Ovary (tissue), 3 donors: ENCODE data around the gene SLC48A1.

Experiments used
- CTCF ChIP-seq, 3 donors: fragments of 450-650 bp in 2 of 3; fragments of 200-600 bp in 1 of 3; IDR thresholded peaks; one replicate each; pipeline versions ENCODE4 v1.5.1 to v1.8.0; 2016 to 2022; ENCODE audit warnings: antibody characterized with exemption in 3 of 3, mild to moderate bottlenecking in 1 of 3
- EP300 ChIP-seq: sonication (generic); formaldehyde crosslinking; IDR thresholded peaks from one replicate; pipeline ENCODE4 v1.6.1; 2017; ENCODE audit warnings: antibody characterized with exemption
- POLR2A ChIP-seq: fragments of 450-650 bp; IDR thresholded peaks from one replicate; pipeline ENCODE4 v1.6.1; 2017; ENCODE audit warnings: antibody characterized with exemption, mild to moderate bottlenecking, moderate library complexity
- donor health status: DM: no; HTN: no; CAD: no.

GRCh38 chr12:47763481-47764346 lies 9.3 kb upstream of the SLC48A1 start:
- no peak for TF ChIP-seq CTCF (IDR thresholded peaks at IDR 0.05)
- no peak for TF ChIP-seq EP300
- TF ChIP-seq POLR2A, result no peak
